HepG2 (cell line): ENCODE data around the gene TJP3. TPM values are rescaled to one million over a fixed set of nuclear protein-coding genes. Genes with fewer than 3 reads are reported as not detected.
A peak's percentile ranks its signal among the peaks of the same experiment; 100 is the strongest.

Experiments used
- ATM ChIP-seq: fragments of 450-650 bp; IDR thresholded peaks from 2 replicates; pipeline ENCODE4 v1.7.1; 2017; ENCODE audit warnings: mild to moderate bottlenecking, borderline replicate concordance
- HDAC2 ChIP-seq: sonication (generic); formaldehyde crosslinking; IDR thresholded peaks from 2 replicates; pipeline ENCODE4 v1.4.0; 2020; ENCODE audit warnings: missing genetic modification reagents
- KIAA2018 ChIP-seq: sonication (generic); formaldehyde crosslinking; IDR thresholded peaks from 2 replicates; pipeline ENCODE4 v1.5.0; 2020; ENCODE audit warnings: mild to moderate bottlenecking, missing genetic modification reagents, borderline replicate concordance
- NFKB2 ChIP-seq: sonication (generic); formaldehyde crosslinking; IDR thresholded peaks from 2 replicates; pipeline ENCODE4 v1.4.0; 2020; ENCODE audit warnings: missing genetic modification reagents, borderline replicate concordance
- PHF20 ChIP-seq: sonication (generic); formaldehyde crosslinking; IDR thresholded peaks from 2 replicates; pipeline ENCODE4 v1.5.0; 2020; ENCODE audit warnings: mild to moderate bottlenecking, missing genetic modification reagents
- POGZ ChIP-seq: sonication (generic); formaldehyde crosslinking; IDR thresholded peaks from 2 replicates; pipeline ENCODE4 v1.4.0; 2020; ENCODE audit warnings: mild to moderate bottlenecking, missing genetic modification reagents
- POLR2G ChIP-seq: fragments of 200-400 bp; formaldehyde crosslinking; IDR thresholded peaks from 2 replicates; pipeline ENCODE4 v1.6.1; 2018; ENCODE audit warnings: mild to moderate bottlenecking, low read depth, low read length, moderate library complexity
- SP4 ChIP-seq: sonication (generic); formaldehyde crosslinking; IDR thresholded peaks from 2 replicates; pipeline ENCODE4 v1.8.1; 2023; ENCODE audit warnings: mild to moderate bottlenecking, missing genetic modification reagents
- SPEN ChIP-seq: sonication (generic); formaldehyde crosslinking; IDR thresholded peaks from 2 replicates; pipeline ENCODE4 v1.5.1; 2020; ENCODE audit warnings: low read depth, mild to moderate bottlenecking, missing genetic modification reagents
- YY1 ChIP-seq: IDR thresholded peaks from 2 replicates; pipeline ENCODE4 v1.6.1; 2011; ENCODE audit warnings: low read length, low read depth, moderate library complexity, mild to moderate bottlenecking; ENCODE audit not compliant: insufficient read depth, insufficient replicate concordance
- ZBTB2 ChIP-seq: sonication (generic); formaldehyde crosslinking; IDR thresholded peaks from 2 replicates; pipeline ENCODE4 v1.8.0; 2022; ENCODE audit warnings: low read depth, missing genetic modification reagents
- ZBTB38 ChIP-seq: sonication (generic); formaldehyde crosslinking; IDR thresholded peaks from 2 replicates; pipeline ENCODE4 v1.5.1; 2020; ENCODE audit warnings: mild to moderate bottlenecking, missing genetic modification reagents
- ZNF136 ChIP-seq: sonication (generic); formaldehyde crosslinking; IDR thresholded peaks from 2 replicates; pipeline ENCODE4 v1.8.1; 2022; ENCODE audit warnings: low read depth, mild to moderate bottlenecking, moderate library complexity, missing genetic modification reagents
- ZNF335 ChIP-seq: sonication (generic); formaldehyde crosslinking; IDR thresholded peaks from 2 replicates; pipeline ENCODE4 v1.4.0; 2020; ENCODE audit warnings: missing genetic modification reagents
- ZNF350 ChIP-seq: sonication (generic); formaldehyde crosslinking; IDR thresholded peaks from 2 replicates; pipeline ENCODE4 v1.4.0; 2020; ENCODE audit warnings: mild to moderate bottlenecking, low read depth, missing genetic modification reagents, borderline replicate concordance
- ZNF362 ChIP-seq: sonication (generic); formaldehyde crosslinking; IDR thresholded peaks from 2 replicates; pipeline ENCODE4 v1.4.0; 2020; ENCODE audit warnings: missing genetic modification reagents, mild to moderate bottlenecking, borderline replicate concordance
- ZNF619 ChIP-seq: sonication (generic); formaldehyde crosslinking; IDR thresholded peaks from 2 replicates; pipeline ENCODE4 v1.4.0; 2020; ENCODE audit warnings: mild to moderate bottlenecking, missing genetic modification reagents
- ZNF747 ChIP-seq: sonication (generic); formaldehyde crosslinking; IDR thresholded peaks from 2 replicates; pipeline ENCODE4 v1.8.1; 2023; ENCODE audit warnings: missing genetic modification reagents, mild to moderate bottlenecking, borderline replicate concordance
- polyA plus RNA-seq, 8 experiments: library from polyadenylated mRNA; depleted of rRNA in 3 of 8; stranded (reverse) in 7 of 8; unstranded in 1 of 8; fragments of >200 nt; fragmentation: Illumina TruSeq in 4 of 8; extraction: Trizol in 4 of 8; gene quantifications; 2 replicates each; pipeline versions ENCODE4 v1.2.1 to v1.2.3, GENCODE V29; 2011 to 2016; ENCODE audit warnings: low read depth in 4 of 8, missing spikeins in 1 of 8, mixed read lengths in 1 of 8; ENCODE audit not compliant: insufficient read depth in 1 of 8
- total RNA-seq, 5 experiments: library from RNA; depleted of rRNA; stranded (reverse); fragments of >200 nt; fragmentation: Illumina TruSeq; extraction: Trizol; gene quantifications; 2 replicates each; pipeline ENCODE4 v1.2.3, GENCODE V29; 2016; ENCODE audit warnings: low read depth in 1 of 5

The TJP3 gene
- total and polyA plus RNA-seq, 2 of the 13 experiments (the other 11 are each of a cell fraction or from before 2014, with no cell fraction given) = 2.3 to 21.5 TPM

- TF ChIP-seq ZNF747 = peak; percentile 84; the same call in 1 of the 2 replicates
- TF ChIP-seq ZNF136 (CRISPR knock-in tag) = 0 out of 2 replicates have a peak, but pooled peaks have one; percentile 13
- peak; percentile 91 for TF ChIP-seq POLR2G
- TF ChIP-seq ATM = no peak
- peak; percentile 87 for TF ChIP-seq ZNF335
- TF ChIP-seq KIAA2018 (CRISPR knock-in tag) = 0 out of 2 replicates have a peak, but pooled peaks have one; percentile 86
- TF ChIP-seq SP4 = no peak; the same call in 1 of the 2 replicates
- peak; percentile 37 for TF ChIP-seq POGZ
- TF ChIP-seq HDAC2 (CRISPR knock-in tag) = peak; percentile 76
- peak; percentile 52; the same call in 1 of the 2 replicates for TF ChIP-seq SPEN (CRISPR knock-in tag)
- no peak for TF ChIP-seq ZBTB2
- peak; percentile 71 for TF ChIP-seq YY1
- TF ChIP-seq PHF20 (CRISPR knock-in tag) = peak; percentile 63
- peak; percentile 86; the same call in 1 of the 2 replicates for TF ChIP-seq ZNF619 (CRISPR knock-in tag)
- TF ChIP-seq ZNF350 (CRISPR knock-in tag) = peak; percentile 85
- 0 out of 2 replicates have a peak, but pooled peaks have one; percentile 30 for TF ChIP-seq ZBTB38 (CRISPR knock-in tag)
- TF ChIP-seq ZNF362 = no peak
- TF ChIP-seq NFKB2 (CRISPR knock-in tag) = peak; percentile 88; the same call in 1 of the 2 replicates
Measured at GRCh38 chr19:3761382-3762129, 53.4 kb downstream of the TJP3 start, which contains the start of gene APBA3 (continued).
